CD4-positive, CD25-positive, alpha-beta regulatory T cell (primary cell): ENCODE results near the gene GRK3. TPM values are rescaled to one million over a fixed set of nuclear protein-coding genes. Genes with fewer than 3 reads are reported as not detected.
"Not testable (repeated sequence)": the region's sequence is repeated elsewhere in the genome, so short reads cannot be mapped to it uniquely, and the experiment has no call there.

Source experiments
- ATAC-seq, 2 donors: fragments of 150-1000 bp; cut with Tn5 transposase; one replicate each; pipeline ENCODE4 v1.10.0; 2021; ENCODE audit warnings: low read depth in 2 of 2, moderate number of reproducible peaks in 2 of 2, moderate library complexity in 1 of 2
- DNase-seq, 3 donors: peaks; one replicate each; pipeline versions ENCODE4 v3.0.0 to v3.0.0-alpha.2; 2012 to 2022; ENCODE audit warnings: mixed read lengths in 1 of 3
- H3K27ac ChIP-seq: one replicate; pipeline ENCODE4 v1.7.0; 2013; ENCODE audit warnings: mild to moderate bottlenecking, low read length; ENCODE audit not compliant: insufficient read depth, poor library complexity, severe bottlenecking
- H3K27me3 ChIP-seq: one replicate; pipeline ENCODE4 v1.7.0; 2013; ENCODE audit warnings: low read length; ENCODE audit not compliant: control insufficient read depth, insufficient read depth
- H3K36me3 ChIP-seq: one replicate; pipeline ENCODE4 v1.7.0; 2013; ENCODE audit warnings: mild to moderate bottlenecking, low read length, moderate library complexity; ENCODE audit not compliant: control insufficient read depth, insufficient read depth
- H3K4me1 ChIP-seq: 2 replicates; pipeline ENCODE4 v1.7.0; 2013; ENCODE audit warnings: mild to moderate bottlenecking, low read length; ENCODE audit not compliant: insufficient read depth, control insufficient read depth, poor library complexity, severe bottlenecking
- H3K4me3 ChIP-seq: one replicate; pipeline ENCODE4 v1.7.0; 2013; ENCODE audit warnings: low read depth, mild to moderate bottlenecking, low read length, moderate library complexity
- H3K9me3 ChIP-seq, 2 experiments: 1 replicate in 1 of 2; 2 replicates in 1 of 2; pipeline ENCODE4 v1.7.0; 2013; ENCODE audit warnings: low read length in 2 of 2, mild to moderate bottlenecking in 1 of 2, moderate library complexity in 1 of 2; ENCODE audit not compliant: control insufficient read depth in 2 of 2
- H3K27ac Mint-ChIP-seq, 3 donors: one replicate each; pipeline ENCODE4 v1.8.0; 2020 to 2022; ENCODE audit warnings: mild to moderate bottlenecking in 3 of 3, mixed read lengths in 3 of 3, moderate library complexity in 2 of 3
- H3K27me3 Mint-ChIP-seq: one replicate; pipeline ENCODE4 v1.8.0; 2022; ENCODE audit warnings: mild to moderate bottlenecking, mixed read lengths
- H3K36me3 Mint-ChIP-seq: one replicate; pipeline ENCODE4 v1.8.0; 2020; ENCODE audit warnings: mixed read lengths
- H3K4me1 Mint-ChIP-seq, 4 donors: one replicate each; pipeline ENCODE4 v1.8.0; 2020 to 2022; ENCODE audit warnings: mixed read lengths in 4 of 4, mild to moderate bottlenecking in 1 of 4
- H3K4me3 Mint-ChIP-seq, 4 donors: one replicate each; pipeline ENCODE4 v1.8.0; 2020 to 2022; ENCODE audit warnings: mild to moderate bottlenecking in 4 of 4, mixed read lengths in 4 of 4, moderate library complexity in 3 of 4
- H3K9me3 Mint-ChIP-seq, 7 donors: one replicate each; pipeline ENCODE4 v1.8.0; 2020 to 2022; ENCODE audit warnings: mixed read lengths in 7 of 7, mild to moderate bottlenecking in 3 of 7, moderate library complexity in 2 of 7
- polyA plus RNA-seq, 4 donors: library from polyadenylated mRNA; unstranded; fragments of 300-500 nt; fragmentation: Illumina TruSeq; gene quantifications; one replicate each; pipeline ENCODE4 v1.2.3, GENCODE V29; 2021
- total RNA-seq: library from RNA; stranded (reverse); gene quantifications from one replicate; pipeline ENCODE4 v1.2.3, GENCODE V29; 2022

Gene GRK3
- total and polyA plus RNA-seq, 5 donors from 2014 or later, result 0.51 to 3.5 (median 1.1) TPM

DNA sequence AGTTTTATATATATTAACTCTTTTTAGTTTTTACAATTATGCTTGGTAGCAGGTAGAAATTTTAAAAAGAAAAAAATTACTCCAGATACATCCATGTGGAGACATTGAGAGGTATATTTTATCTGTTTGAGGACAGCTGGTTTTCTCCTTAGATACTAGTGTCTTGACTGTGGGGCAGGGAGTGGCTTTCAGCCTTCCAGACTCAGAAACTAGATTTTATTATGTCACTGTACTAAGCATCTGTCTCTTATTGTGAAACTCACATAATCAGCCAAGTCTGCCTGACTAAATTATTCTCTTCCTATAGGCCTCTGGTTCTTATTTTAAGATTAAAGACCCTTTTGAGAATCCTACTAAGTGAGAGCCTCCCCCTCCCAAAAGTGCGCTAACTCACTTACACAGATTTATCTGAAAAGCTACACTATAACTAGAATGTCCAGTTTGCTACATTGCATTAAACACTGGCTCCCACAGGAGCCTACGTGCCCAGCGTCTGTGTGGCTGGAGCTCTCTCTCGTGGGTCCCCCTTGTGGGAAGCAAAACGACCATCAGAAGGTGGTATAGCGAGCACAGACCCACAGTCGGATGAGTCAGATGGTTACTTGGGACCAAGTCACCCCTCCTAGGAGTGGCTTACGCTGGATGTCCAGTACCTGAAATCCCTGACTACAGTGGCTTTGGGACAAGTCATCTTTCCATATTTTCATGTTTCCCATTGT is 11.4 kb downstream of the GRK3 start:
- H3K27ac ChIP-seq, H3K9me3 ChIP-seq, H3K27me3 Mint-ChIP-seq, H3K4me3 ChIP-seq, H3K27me3 ChIP-seq, H3K9me3 Mint-ChIP-seq, H3K4me1 ChIP-seq, H3K27ac Mint-ChIP-seq, H3K36me3 ChIP-seq, DNase-seq, ATAC-seq, H3K36me3 Mint-ChIP-seq, H3K4me3 Mint-ChIP-seq: not testable (repeated sequence)
- H3K4me1 Mint-ChIP-seq, result peaks cover 16 to 22% (median 16%) of the 10 kb centered on the region in 4 donors

DNA sequence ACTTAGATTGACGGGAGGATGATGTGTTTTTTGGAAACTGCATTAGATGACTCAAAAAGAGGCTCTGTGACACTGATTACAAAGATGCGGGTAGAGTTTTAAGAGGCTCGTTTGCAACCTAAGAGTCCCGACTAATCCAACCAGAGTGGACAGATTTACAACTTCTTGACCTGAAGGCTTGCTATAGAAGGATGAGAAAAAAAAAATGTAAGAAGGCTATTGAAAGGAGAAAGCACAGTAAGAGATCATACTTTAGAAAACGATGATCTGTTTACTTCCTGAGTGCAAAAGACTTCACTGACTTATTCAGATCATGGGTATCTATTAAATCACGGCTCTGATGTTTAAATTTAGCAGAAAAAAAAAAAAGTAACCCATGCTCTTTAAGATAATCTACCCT is 17.0 kb downstream of the GRK3 start:
- H3K27me3 ChIP-seq, H3K36me3 Mint-ChIP-seq, H3K36me3 ChIP-seq, H3K4me1 ChIP-seq, DNase-seq, ATAC-seq, H3K9me3 Mint-ChIP-seq, H3K9me3 ChIP-seq, H3K4me3 ChIP-seq, H3K27me3 Mint-ChIP-seq, H3K27ac Mint-ChIP-seq, H3K4me3 Mint-ChIP-seq, H3K27ac ChIP-seq: not testable (repeated sequence)
- H3K4me1 Mint-ChIP-seq, result peaks cover 7 to 24% (median 22%) of the 10 kb centered on the region in 4 donors

DNA sequence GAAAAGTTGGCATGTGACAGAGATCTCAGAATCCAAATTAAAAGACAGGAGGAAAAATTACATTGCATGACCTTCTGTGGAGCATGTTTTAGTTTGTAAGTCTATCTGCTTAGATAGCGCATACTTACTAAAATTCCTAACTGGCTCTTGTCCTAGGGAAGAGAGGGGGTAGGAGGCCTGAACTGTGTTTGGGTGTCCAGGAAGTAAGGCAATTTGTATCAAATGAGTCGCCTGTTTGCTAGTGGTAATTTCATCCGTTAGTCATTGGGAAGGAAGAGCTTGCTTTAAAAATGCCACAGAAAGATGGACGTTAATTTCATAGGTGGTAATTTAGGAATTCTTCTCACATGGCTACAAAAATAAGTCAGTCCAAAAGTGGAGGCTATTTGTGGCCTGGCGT is 18.5 kb downstream of the GRK3 start:
- no peak overlapping the region for H3K4me3 Mint-ChIP-seq
- Histone ChIP-seq H3K27ac (no peak overlapping the region), H3K36me3 (no peaks in the 10 kb centered on the region), H3K4me1 (no peaks in the 10 kb centered on the region), H3K9me3 (no peaks in the 10 kb centered on the region), H3K27me3 (no peaks in the 10 kb centered on the region), H3K4me3 (no peak overlapping the region)
- peaks cover 5% of the 10 kb centered on the region for H3K36me3 Mint-ChIP-seq
- no peak for ATAC-seq
- H3K4me1 Mint-ChIP-seq, result peaks cover 9 to 27% (median 23%) of the 10 kb centered on the region in 4 donors
- H3K27ac Mint-ChIP-seq, result no peak overlapping the region
- no peak for DNase-seq
- no peaks in the 10 kb centered on the region for H3K27me3 Mint-ChIP-seq
- peaks cover 0 to 1% (median 0%) of the 10 kb centered on the region in 7 donors for H3K9me3 Mint-ChIP-seq

DNA sequence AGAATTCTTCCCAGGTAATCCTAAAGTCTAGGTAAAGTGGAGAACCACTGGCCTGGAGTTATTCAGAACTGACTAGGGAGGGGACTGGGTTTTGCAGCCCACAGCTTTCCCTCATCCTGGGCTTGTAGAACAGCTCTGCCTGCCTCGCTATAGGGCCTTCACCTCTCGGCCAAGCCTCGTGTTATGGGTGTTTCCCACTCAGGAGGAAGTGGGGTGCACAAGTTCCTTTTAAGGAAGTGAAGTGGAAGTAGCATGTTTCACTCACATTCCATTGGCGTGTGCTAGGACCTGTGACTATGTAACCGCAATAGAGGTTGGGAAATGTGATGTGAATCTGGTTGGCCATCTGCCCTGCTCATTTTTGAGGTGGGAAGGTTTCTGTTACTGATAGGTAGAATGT is 20.5 kb downstream of the GRK3 start:
- not testable (repeated sequence) for H3K36me3 ChIP-seq, H3K27ac ChIP-seq, H3K36me3 Mint-ChIP-seq, H3K27me3 Mint-ChIP-seq, H3K27ac Mint-ChIP-seq, H3K9me3 ChIP-seq, H3K4me3 Mint-ChIP-seq, H3K4me1 ChIP-seq, DNase-seq, H3K9me3 Mint-ChIP-seq, H3K4me3 ChIP-seq, ATAC-seq, H3K27me3 ChIP-seq
- peaks cover 7 to 24% (median 20%) of the 10 kb centered on the region in 4 donors for H3K4me1 Mint-ChIP-seq

DNA sequence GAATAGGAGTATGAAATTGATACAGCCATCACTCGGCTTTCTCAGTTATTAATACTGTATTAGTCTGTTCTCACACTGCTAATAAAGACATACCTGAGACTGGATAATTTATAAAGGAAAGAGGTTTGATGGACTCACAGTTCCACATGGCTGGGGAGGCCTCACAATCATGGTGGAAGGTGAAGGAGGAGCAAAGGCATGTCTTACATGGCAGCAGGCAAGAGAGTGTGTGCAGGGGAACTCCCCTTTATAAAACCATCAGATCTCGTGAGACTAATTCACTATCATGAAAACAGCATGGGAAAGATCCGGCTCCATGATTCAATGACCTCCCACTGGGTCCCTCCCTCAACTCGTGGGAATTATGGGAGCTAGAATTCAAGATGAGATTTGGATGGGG is 25.2 kb downstream of the GRK3 start:
- H3K9me3 Mint-ChIP-seq, result peaks cover 0 to 16% (median 3%) of the 10 kb centered on the region in 7 donors
- ATAC-seq, H3K4me3 Mint-ChIP-seq, H3K9me3 ChIP-seq, H3K4me3 ChIP-seq, H3K4me1 ChIP-seq, H3K27me3 ChIP-seq, DNase-seq, H3K27ac Mint-ChIP-seq, H3K27ac ChIP-seq, H3K27me3 Mint-ChIP-seq, H3K36me3 ChIP-seq: not testable (repeated sequence)
- peaks cover 10% of the 10 kb centered on the region for H3K36me3 Mint-ChIP-seq
- H3K4me1 Mint-ChIP-seq, result peaks cover 6 to 11% (median 10%) of the 10 kb centered on the region in 4 donors

DNA sequence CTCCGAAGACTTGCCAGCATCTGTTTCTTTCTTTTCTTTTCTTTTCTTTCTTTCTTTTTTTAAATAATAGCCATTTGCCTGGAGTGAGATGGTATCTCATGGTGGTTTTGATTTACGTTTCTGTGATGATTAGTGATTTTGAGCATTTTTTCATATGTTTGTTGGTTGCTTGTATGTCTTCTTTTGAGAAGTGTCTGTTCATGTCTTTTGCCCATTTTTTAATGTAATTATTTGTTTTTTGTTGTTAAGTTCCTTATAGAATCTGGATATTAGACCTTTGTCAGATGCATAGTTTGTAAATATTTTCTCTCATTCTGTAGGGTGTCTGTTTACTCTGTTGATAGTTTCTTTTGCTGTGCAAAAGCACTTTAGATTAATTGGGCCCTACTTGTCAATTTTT is 28.8 kb downstream of the GRK3 start:
- Mint-ChIP-seq H3K9me3 (peaks cover 0 to 16% (median 5%) of the 10 kb centered on the region in 7 donors), H3K4me1 (peaks cover 13 to 22% (median 17%) of the 10 kb centered on the region in 4 donors)
- H3K36me3 Mint-ChIP-seq, H3K4me1 ChIP-seq, H3K27ac Mint-ChIP-seq, H3K4me3 Mint-ChIP-seq, H3K27me3 ChIP-seq, H3K4me3 ChIP-seq, H3K9me3 ChIP-seq, DNase-seq, H3K27me3 Mint-ChIP-seq, ATAC-seq, H3K27ac ChIP-seq, H3K36me3 ChIP-seq: not testable (repeated sequence)

DNA sequence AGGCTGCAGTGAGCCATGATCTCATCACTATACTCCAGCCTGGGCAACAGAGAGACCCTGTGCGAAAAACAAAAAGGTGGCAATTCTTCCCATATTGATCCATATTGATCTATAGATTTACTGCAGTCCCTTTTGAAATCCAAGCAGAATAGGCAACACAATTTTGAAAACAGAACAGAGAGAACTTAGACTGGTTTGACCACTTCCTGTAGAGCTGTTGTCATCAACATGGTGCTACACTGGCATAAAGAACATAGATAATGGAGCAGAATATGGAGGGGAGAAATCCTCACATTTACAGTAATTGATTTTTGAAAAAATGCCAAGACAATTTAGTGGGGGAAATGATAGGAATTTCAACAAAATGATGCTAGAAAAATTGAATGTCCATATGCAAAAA is 34.1 kb downstream of the GRK3 start:
- ATAC-seq, result peak in 1 of 2 donors; percentile 50
- H3K27ac ChIP-seq, result no peak overlapping the region
- H3K27ac Mint-ChIP-seq, result peak overlapping the region in 2 of 3 donors; percentile 5 to 18
- H3K4me1 Mint-ChIP-seq, result peaks cover 20 to 37% (median 27%) of the 10 kb centered on the region in 4 donors
- peak overlapping the region; percentile 13 for H3K4me3 ChIP-seq
- H3K27me3 Mint-ChIP-seq, result no peaks in the 10 kb centered on the region
- no peaks in the 10 kb centered on the region for H3K36me3 ChIP-seq
- peaks cover 4 to 6% of the 10 kb centered on the region in 2 experiments for H3K9me3 ChIP-seq
- peaks cover 10% of the 10 kb centered on the region for H3K4me1 ChIP-seq
- peak in 1 of 3 donors; percentile 53 for DNase-seq
- peaks cover 0 to 7% (median 4%) of the 10 kb centered on the region in 7 donors for H3K9me3 Mint-ChIP-seq
- no peaks in the 10 kb centered on the region for H3K27me3 ChIP-seq
- peak overlapping the region in 2 of 4 donors; percentile 2 to 14 for H3K4me3 Mint-ChIP-seq
- peaks cover 3% of the 10 kb centered on the region for H3K36me3 Mint-ChIP-seq

DNA sequence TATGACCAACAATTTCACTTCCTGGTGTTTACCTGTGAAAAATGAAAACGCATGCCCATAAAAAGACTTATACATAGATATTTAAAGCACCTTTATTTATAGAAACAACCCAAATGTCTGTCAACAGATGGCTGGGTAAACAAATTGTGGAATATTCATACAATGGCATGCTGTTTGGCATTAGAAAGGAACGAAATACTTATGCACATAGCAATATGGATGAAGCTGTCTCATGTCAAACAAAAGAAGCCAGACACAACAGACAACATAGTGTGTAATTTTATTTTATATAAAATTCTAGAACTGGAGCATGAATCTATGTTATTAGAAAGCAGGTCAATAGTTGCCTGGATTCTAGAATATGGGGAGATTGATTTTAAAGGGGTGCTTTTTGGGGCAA is 38.0 kb downstream of the GRK3 start:
- H3K27me3 Mint-ChIP-seq, result no peaks in the 10 kb centered on the region
- H3K36me3 Mint-ChIP-seq, result peaks cover 3% of the 10 kb centered on the region
- peaks cover 0 to 5% (median under 1%) of the 10 kb centered on the region in 7 donors for H3K9me3 Mint-ChIP-seq
- H3K27ac ChIP-seq, result no peak overlapping the region
- H3K27ac Mint-ChIP-seq, result no peak overlapping the region
- no peak overlapping the region for H3K4me3 ChIP-seq
- peaks cover 10% of the 10 kb centered on the region for H3K4me1 ChIP-seq
- H3K4me1 Mint-ChIP-seq, result peaks cover 13 to 33% (median 23%) of the 10 kb centered on the region in 4 donors
- no peaks in the 10 kb centered on the region for H3K36me3 ChIP-seq
- DNase-seq (no peak), ATAC-seq (no peak)
- peaks cover 4 to 5% of the 10 kb centered on the region in 2 experiments for H3K9me3 ChIP-seq
- H3K27me3 ChIP-seq, result no peaks in the 10 kb centered on the region
- H3K4me3 Mint-ChIP-seq, result no peak overlapping the region
